Large intestine (tissue), 3 donors: ENCODE data around the gene MLKL. TPM values are rescaled to one million over a fixed set of nuclear protein-coding genes. Genes with fewer than 3 reads are reported as not detected.
A peak's percentile ranks its signal among the peaks of the same experiment; 100 is the strongest.
"Not testable (repeated sequence)": the region's sequence is repeated elsewhere in the genome, so short reads cannot be mapped to it uniquely, and the experiment has no call there.

Source experiments
- DNase-seq, 2 donors: peaks; one replicate each; pipeline versions ENCODE4 v3.0.0 to v3.0.0-alpha.2; 2013
- H3K27ac ChIP-seq: one replicate; pipeline ENCODE4 v1.5.1; 2013; ENCODE audit warnings: low read length
- H3K27me3 ChIP-seq: 2 replicates; pipeline ENCODE4 v1.6.1; 2013; ENCODE audit warnings: low read length; ENCODE audit not compliant: control insufficient read depth, insufficient read depth
- H3K36me3 ChIP-seq: 2 replicates; pipeline ENCODE4 v1.6.1; 2013; ENCODE audit warnings: low read length; ENCODE audit not compliant: control insufficient read depth, insufficient read depth
- H3K4me1 ChIP-seq: one replicate; pipeline ENCODE4 v1.6.1; 2013; ENCODE audit warnings: low read length; ENCODE audit not compliant: control insufficient read depth, insufficient read depth
- H3K4me3 ChIP-seq: one replicate; pipeline ENCODE4 v1.5.1; 2013; ENCODE audit warnings: low read length
- H3K9me3 ChIP-seq: one replicate; pipeline ENCODE4 v1.6.1; 2013; ENCODE audit warnings: mild to moderate bottlenecking, low read depth, low read length, moderate library complexity; ENCODE audit not compliant: control insufficient read depth
- WGBS: methylation state at CpG from one replicate; pipeline ENCODE4 v1.1.5; 2013; ENCODE audit warnings: low lambda C conversion rate; ENCODE audit not compliant: insufficient coverage; 5-methylcytosine and 5-hydroxymethylcytosine counted together
- polyA plus RNA-seq: library from polyadenylated mRNA; unstranded; fragments of 120-200 nt; gene quantifications from one replicate; pipeline ENCODE4 v1.2.1, GENCODE V29; 2013

MLKL gene
- polyA plus RNA-seq, 1 donor, result 9.6 TPM

DNA sequence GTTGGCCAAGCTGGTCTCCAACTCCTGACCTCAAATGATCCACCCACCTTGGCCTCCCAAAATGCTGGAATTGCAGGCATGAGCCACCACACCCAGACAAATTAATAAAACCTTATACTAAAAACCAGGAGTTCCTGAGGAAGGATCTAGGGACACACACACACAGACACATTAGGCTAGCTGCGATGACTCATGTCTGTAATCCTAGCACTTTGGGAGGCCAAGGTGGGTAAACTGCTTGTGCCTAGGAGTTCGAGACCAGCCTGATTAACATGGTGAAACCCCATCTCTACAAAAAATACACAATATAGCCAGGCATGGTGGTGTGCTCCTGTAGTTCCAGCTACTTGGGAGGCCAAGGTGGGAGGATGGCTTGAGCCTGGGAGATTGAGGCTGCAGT lies 47.8 kb downstream of the MLKL start:
- not testable (repeated sequence) for H3K4me1 ChIP-seq, H3K4me3 ChIP-seq, H3K27ac ChIP-seq, H3K27me3 ChIP-seq, DNase-seq, H3K9me3 ChIP-seq
- peaks cover 46% of the 10 kb centered on the region for H3K36me3 ChIP-seq
- no CpG with 5 or more reads among the region's 2 CpGs for WGBS

DNA sequence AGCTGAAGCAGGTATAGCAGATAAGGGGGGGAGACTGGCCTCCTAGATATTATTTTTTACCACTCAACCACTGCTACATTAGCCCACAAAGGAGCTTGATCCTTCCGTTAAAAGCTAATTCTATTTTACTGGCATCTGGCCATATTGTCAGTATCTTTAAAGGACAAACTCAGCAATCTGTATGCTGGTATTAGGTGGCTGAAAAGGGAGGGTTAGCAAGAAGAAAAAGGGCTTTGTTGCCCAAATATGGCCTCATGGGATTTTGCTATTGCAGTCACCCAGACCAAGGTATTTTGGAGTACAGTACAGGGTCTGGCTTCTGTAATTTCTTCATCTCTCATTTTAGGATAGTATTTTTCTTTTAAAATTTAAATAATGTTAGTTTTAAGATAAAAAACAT lies 48.4 kb downstream of the MLKL start:
- Histone ChIP-seq H3K27me3 (no peaks in the 10 kb centered on the region), H3K36me3 (peaks cover 47% of the 10 kb centered on the region), H3K27ac (no peak overlapping the region), H3K4me1 (no peaks in the 10 kb centered on the region), H3K4me3 (no peak overlapping the region), H3K9me3 (no peaks in the 10 kb centered on the region)
- 80% methylated on average over 1 of the region's 1 CpG for WGBS
- no peak for DNase-seq

DNA sequence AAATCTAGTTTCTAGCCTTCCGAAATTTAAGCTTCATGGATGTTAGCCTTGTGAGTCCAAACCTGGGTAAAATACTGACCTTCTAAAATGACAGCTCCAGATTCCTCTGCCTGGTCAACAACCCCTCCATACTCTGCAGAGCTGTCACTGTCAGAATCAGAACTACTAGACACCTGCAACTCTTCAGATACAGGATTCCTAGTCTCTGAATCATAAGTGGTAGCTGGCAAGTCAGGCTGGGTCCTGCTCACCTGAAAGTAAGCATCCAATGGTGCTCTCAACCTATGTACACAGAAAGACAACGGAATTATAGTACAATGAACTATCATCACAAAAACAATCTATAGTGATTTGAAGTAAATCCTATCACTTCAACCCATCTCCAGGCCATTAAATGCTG lies 48.8 kb downstream of the MLKL start:
- Histone ChIP-seq H3K27me3 (no peaks in the 10 kb centered on the region), H3K4me1 (no peaks in the 10 kb centered on the region), H3K27ac (no peak overlapping the region), H3K9me3 (no peaks in the 10 kb centered on the region), H3K36me3 (peaks cover 46% of the 10 kb centered on the region), H3K4me3 (no peak overlapping the region)
- no CpG with 5 or more reads among the region's 2 CpGs for WGBS
- no peak for DNase-seq

DNA sequence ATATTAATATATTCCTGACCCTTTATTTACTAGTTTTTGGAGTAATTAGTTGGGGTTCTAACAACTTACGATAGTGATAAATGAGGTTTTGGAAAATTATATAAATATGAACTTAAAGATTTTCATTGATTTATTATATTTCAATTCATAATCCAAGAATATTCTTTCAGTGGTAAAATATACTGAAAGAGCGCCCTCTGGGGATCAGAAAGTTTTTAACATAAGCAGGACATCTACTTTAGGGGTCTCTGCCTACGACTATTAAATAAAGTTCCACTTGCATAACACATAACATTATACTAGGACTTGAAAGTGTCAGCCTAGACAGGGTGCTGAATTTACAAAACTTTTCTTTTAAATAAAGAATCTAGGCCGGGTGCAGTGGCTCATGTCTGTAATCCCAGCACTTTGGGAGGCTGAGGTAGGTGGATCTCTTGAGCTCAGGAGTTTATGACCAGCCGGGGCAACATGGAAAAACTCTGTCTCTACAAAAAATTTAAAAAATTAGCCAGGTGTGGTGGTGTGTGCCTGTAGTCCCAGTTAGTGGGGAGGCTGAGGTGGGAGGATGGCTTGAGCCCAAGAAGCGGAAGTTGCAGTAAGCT lies 49.6 kb downstream of the MLKL start:
- Histone ChIP-seq H3K27me3 (no peaks in the 10 kb centered on the region), H3K9me3 (no peaks in the 10 kb centered on the region), H3K27ac (no peak overlapping the region), H3K36me3 (peaks cover 51% of the 10 kb centered on the region), H3K4me1 (no peaks in the 10 kb centered on the region), H3K4me3 (no peak overlapping the region)
- 89% methylated on average over 3 of the region's 6 CpGs for WGBS
- DNase-seq, result no peak

DNA sequence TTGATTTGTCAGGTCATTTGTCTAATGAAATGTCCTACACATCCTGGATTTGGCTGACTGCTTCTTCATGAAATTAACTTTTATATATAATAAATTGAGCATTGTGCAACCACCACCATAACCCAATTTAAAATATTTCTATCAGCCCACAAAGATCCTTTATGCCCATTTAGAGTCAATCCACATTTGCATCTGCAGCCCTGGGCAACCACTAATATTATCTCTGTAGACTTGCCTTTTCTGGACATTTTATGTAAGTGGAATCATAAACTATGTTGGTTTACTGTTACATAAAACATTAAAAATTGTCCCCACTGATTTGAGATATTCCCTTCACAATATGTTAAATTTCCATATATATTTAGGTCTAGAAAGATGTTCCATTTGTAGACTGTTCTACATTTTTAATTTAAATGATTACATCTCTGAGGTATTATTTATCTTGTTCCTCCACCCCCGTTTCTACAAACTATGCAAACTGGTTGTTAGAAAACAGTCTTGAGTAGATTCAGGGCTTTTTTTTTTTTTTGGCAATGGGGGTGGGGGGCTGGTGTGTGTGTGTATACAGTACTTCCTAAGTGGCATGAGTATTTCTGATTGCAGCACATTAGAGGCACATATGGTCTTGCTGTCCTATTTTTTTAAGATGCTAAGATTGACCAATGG lies 50.7 kb downstream of the MLKL start:
- Histone ChIP-seq H3K36me3 (peaks cover 57% of the 10 kb centered on the region), H3K9me3 (no peaks in the 10 kb centered on the region)
- WGBS, result 60% methylated on average over 1 of the region's 1 CpG

DNA sequence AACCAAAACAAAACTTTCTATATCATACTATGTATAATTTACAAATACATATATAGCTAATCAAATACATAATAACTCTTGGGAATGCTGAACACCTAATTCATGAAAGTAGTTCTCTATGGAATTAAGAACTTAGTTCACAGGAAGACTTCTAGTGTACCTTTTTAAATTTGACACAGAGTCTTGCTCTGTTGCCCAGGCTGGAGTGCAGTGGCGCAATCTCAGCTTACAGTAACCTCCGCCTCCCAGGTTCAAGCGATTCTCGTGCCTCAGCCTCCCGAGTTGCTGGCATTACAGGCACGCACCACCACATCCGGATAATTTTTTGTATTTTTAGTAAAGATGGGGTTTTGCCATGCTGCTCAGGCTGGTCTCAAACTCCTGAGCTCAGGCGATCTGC lies 58.7 kb downstream of the MLKL start:
- H3K9me3 ChIP-seq, result no peaks in the 10 kb centered on the region
- no peak overlapping the region for H3K27ac ChIP-seq
- peaks cover 38% of the 10 kb centered on the region for H3K36me3 ChIP-seq
- no peaks in the 10 kb centered on the region for H3K27me3 ChIP-seq
- peaks cover 2% of the 10 kb centered on the region for H3K4me1 ChIP-seq
- DNase-seq, result no peak
- WGBS, result 100% methylated on average over 1 of the region's 8 CpGs
- H3K4me3 ChIP-seq, result no peak overlapping the region

More for the DNA sequence above, 50.7 kb downstream of the MLKL start:
- no peaks in the 10 kb centered on the region for H3K4me1 ChIP-seq
- DNase-seq, result no peak
- H3K27me3 ChIP-seq, result no peaks in the 10 kb centered on the region
- H3K4me3 ChIP-seq, result no peak overlapping the region
- H3K27ac ChIP-seq, result no peak overlapping the region

DNA sequence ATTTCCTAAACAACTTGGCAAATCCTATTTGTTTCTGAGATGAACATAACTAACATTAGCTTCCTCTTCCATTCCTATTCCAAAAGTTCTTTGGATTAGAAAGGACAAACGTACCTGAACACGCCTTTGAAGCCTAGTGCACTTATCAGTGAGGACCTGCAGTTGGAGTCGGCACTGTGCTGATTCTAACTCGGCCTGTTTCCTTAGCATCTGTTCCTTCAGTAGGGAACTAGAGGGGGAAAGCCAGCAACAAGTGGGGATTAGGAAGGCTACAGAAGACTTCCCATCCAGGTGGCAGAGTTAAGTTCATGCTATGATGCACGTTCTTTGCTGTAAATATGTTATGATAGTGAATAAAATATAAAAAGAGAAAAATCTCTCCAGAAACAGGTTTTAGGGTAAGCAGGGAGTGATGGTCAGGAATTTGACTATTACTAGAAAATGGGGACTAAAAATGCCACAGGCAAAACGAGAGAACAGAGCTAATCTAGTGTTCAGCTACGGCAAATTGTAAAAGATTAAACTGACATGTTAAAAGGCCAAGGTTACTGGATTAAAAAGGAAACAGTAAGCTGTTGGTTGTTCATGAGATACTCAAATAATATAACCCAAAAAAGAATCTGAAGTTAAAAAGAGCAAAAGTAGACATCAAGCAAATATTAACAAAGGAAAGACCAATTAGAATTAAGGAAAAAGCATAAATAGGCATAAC lies 62.8 kb downstream of the MLKL start:
- Histone ChIP-seq H3K36me3 (peaks cover 26% of the 10 kb centered on the region), H3K9me3 (no peaks in the 10 kb centered on the region), H3K27ac (no peak overlapping the region), H3K4me1 (peaks cover 9% of the 10 kb centered on the region), H3K4me3 (no peak overlapping the region), H3K27me3 (no peaks in the 10 kb centered on the region)
- WGBS, result 40% methylated on average over 2 of the region's 7 CpGs
- no peak for DNase-seq

DNA sequence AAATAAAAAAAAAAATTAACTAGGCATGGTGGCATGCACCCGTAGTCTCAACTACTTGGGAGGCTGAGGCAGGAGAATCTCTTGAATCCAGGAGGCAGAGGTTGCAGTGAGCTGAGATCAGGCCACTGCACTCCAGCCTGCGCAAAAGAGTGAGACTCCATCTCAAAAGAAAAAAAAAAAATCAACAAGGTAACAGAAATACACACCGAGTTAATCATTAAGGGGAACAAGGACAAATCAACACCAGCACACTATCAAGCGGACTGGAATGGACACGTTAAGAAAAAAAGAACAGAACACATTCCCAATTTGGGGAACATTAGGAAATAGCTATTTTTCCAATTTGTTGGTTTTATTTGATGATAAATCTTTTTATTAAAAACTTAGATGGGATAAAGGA lies 65.4 kb downstream of the MLKL start:
- DNase-seq, result peak in 1 of 2 donors; percentile 30
- H3K36me3 ChIP-seq, result peaks cover 37% of the 10 kb centered on the region
- no peaks in the 10 kb centered on the region for H3K27me3 ChIP-seq
- H3K4me1 ChIP-seq, result peaks cover 9% of the 10 kb centered on the region
- no CpG with 5 or more reads among the region's 5 CpGs for WGBS
- no peak overlapping the region for H3K27ac ChIP-seq
- no peaks in the 10 kb centered on the region for H3K9me3 ChIP-seq
- no peak overlapping the region for H3K4me3 ChIP-seq

DNA sequence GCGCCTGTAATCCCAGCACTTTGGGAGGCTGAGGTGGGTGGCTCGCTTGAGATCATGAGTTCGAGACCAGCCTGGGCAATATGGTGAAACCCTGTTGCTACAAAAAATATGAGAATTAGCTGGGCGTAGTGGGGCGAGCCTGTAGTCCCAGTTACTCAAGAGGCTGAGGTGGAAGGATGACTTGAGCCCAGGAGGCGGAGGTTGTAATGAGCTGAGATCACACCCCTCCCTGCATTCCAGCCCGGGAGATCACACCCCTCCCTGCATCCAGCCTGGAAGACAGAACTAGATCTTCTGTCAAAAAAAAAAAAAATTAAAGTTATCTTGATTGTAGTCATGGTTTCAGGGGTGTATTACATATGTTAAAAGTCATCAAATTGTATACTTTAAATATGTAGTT lies 67.0 kb downstream of the MLKL start:
- Histone ChIP-seq H3K27ac (no peak overlapping the region), H3K4me3 (no peak overlapping the region), H3K36me3 (peaks cover 44% of the 10 kb centered on the region), H3K9me3 (no peaks in the 10 kb centered on the region), H3K27me3 (no peaks in the 10 kb centered on the region), H3K4me1 (peaks cover 7% of the 10 kb centered on the region)
- DNase-seq, result no peak
- WGBS, result no CpG with 5 or more reads among the region's 7 CpGs

DNA sequence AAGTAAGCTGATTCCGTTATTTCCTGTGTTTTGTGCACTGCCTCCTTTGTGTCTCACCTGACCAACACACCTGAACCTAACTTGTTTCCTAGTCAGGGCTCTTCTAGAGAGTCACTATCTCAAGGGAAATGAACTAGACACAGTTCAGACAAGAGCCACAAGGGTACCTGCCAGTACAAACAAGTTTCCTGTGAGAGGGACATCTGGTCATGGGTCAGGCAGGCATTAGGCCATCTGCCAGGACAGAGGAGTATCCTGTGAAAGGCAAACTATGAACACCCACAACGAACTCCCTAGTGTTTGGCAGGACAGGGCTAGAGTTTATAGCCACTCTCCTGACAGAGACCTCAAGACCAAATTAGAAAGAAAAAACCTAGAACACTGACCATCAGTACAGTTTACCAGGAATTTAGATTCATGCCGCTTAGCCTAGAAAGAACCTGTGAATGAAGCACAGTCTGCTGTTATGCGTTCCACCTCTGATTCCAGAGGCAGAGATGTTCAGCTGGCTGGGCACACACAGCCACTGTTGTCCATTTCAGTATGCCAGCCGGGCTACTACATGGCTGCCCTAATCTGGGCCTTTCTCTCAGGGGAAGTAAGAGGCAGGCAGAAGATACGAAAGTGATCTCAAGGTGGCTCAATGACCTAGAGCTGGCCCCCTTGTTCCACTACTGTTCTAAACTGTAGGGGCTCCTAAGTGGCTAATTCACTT lies 73.0 kb downstream of the MLKL start:
- no peak for DNase-seq
- Histone ChIP-seq H3K27ac (no peak overlapping the region), H3K36me3 (peaks cover 80% of the 10 kb centered on the region), H3K4me1 (no peaks in the 10 kb centered on the region), H3K27me3 (no peaks in the 10 kb centered on the region), H3K9me3 (no peaks in the 10 kb centered on the region), H3K4me3 (no peak overlapping the region)
- no CpG with 5 or more reads among the region's 6 CpGs for WGBS
